NCI-H1048 (cell line): Measurements from ENCODE around the gene C4A.
"Not testable (repeated sequence)": the region's sequence is repeated elsewhere in the genome, so short reads cannot be mapped to it uniquely, and the experiment has no call there.

Experiments
- DNase-seq: peaks from one replicate; lab custom pipeline; 2025; lab: John Stamatoyannopoulos, UW

C4A gene

DNA sequence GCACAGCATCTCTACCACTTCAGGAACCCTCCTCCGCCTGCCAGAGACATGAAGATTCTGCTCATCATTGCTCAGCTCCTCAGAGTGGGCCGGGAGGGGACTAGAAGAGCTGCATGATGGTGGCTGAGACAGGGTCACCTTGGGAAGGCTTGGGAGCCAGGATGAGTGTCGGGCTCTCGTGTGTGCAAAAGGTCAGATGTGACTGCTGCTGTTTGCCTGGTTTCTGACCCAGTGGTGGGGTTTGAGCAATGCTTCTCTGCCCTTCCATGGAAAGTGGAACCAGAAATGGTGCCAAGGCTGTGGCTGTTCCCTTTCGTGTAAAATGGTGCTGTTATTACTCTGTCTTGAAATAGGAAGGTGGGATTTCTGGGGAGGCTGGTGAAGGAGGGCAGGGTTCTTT lies 859 bp upstream of the C4A start:
- not testable (repeated sequence) for DNase-seq

GRCh38 chr6:31989363-31989762 lies 7.5 kb downstream of the C4A start:
- DNase-seq: not testable (repeated sequence)

GRCh38 chr6:31994421-31994820 lies 12.6 kb downstream of the C4A start:
- not testable (repeated sequence) for DNase-seq

DNA sequence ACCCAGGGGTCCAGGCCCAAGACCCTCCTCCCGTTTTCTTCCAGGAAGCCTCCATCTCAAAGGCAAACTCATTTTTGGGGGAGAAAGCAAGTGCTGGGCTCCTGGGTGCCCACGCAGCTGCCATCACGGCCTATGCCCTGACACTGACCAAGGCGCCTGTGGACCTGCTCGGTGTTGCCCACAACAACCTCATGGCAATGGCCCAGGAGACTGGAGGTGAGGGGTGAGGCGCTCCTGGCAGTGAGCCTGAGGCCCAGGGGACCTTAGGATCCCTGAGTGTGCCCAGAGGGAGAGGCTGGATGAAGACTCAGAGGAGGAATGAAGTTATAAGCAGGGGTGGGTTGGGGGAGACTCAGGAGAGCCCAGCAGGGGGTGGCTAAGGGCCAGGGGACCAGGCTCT lies 14.5 kb downstream of the C4A start:
- DNase-seq: not testable (repeated sequence)

DNA sequence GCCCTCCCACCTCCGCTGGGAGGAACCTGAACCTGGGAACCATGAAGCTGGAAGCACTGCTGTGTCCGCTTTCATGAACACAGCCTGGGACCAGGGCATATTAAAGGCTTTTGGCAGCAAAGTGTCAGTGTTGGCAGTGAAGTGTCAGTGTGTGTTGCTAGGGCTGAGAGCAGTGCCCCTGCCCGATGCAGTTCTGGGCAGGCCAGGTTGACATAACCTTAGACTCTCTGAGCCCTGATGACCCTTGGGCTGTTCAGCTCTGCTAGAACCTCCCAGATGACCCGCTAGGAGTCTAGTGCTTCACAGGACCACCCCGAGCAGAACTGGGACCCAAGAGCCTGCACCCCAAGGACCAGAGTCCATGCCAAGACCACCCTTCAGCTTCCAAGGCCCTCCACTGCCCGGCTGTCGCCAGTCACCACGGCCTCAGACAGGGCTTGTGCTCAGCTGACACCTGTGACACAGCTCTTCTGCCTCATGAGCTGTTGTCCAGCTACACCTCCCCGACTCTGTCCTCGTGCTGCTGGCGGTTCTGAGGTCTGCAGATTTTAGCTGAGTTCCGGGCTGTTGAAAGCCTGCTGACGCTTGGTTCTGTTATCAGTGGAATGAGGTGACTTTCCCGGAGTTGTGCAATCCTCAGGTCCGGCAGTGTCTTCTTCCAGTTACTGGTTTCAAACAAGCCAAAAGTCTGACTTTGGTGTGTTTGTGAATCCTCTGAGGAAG lies 20.9 kb downstream of the C4A start:
- DNase-seq: not testable (repeated sequence)

DNA sequence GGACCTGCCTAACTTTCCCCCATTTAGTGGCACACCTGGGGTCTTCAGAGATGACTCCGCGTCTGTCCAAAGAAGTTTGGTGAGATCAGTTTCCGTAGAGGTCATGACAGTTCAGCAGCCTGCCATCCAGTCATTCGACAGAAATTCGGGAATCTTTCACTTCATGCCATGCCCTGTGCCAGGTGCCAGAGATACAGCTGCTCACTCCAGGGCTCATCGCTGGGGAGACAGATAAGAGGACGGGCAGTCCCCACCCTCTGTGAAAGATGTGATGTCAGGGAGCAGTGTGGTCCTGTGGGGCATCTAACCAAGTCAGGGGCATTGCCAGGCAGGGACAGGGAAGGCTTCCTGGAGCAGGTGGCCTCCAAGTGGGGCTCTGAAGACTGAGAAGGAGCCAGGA lies 21.4 kb downstream of the C4A start:
- not testable (repeated sequence) for DNase-seq

DNA sequence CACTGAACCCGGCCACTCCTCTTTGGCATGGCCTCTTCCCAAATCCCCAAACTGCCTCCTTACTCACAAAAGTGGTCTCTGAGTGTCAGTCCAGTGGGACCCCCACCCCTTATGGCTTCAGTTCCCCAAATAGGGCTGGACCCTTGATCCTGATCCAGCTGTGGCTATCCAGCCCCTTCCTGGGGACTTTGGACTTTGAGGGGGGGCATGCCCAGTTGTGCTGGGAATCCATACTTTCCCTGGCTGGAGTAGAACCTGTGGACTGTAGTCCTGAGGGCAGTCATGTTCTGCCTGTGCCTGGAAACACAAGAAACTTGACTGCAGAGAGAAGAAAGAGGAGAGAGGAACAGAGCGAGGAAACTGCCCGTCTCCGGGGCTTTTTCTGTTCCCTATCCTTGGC lies 22.5 kb downstream of the C4A start:
- DNase-seq: not testable (repeated sequence)

DNA sequence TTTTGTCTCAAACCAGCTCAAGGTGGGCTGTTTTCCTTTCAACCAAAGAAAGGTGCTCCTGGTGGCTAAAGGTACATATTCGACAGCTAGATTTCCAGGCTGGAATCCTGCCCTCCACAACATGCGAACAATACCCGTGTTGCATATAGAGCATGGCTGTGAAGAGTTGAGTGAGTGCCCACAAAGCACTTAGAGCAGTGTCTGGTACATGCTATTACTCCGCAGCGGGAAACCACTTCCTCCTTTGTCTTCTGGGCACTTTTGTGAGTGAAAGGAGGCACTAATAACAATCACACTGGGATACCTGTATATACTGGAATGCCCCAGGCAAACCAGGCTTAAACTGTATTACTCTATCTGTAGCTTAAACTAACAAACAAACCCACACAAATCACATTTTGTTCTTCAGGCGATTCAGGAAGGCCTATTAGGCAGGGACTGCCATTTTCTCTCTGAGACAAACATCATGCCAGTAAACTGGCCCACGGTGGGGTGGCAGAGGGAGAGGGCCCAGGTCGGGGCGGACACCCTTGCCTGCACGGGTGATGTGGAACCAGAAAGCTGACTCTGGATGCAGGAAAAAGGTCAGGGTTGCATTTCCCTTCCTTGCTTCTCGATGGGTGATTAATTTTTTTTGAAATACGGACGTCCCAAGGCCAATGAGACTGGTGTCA lies 23.1 kb downstream of the C4A start:
- DNase-seq: not testable (repeated sequence)

DNA sequence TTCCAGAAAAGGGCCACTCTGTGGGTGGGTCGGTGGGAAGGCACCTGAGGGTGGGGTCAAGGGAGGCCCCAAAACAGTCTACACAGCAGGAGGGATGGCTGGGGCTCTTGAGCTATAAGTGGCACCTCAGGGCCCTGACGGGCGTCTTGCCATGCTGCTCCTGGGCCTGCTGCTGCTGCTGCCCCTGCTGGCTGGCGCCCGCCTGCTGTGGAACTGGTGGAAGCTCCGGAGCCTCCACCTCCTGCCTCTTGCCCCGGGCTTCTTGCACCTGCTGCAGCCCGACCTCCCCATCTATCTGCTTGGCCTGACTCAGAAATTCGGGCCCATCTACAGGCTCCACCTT lies 23.7 kb downstream of the C4A start:
- DNase-seq: not testable (repeated sequence)

DNA sequence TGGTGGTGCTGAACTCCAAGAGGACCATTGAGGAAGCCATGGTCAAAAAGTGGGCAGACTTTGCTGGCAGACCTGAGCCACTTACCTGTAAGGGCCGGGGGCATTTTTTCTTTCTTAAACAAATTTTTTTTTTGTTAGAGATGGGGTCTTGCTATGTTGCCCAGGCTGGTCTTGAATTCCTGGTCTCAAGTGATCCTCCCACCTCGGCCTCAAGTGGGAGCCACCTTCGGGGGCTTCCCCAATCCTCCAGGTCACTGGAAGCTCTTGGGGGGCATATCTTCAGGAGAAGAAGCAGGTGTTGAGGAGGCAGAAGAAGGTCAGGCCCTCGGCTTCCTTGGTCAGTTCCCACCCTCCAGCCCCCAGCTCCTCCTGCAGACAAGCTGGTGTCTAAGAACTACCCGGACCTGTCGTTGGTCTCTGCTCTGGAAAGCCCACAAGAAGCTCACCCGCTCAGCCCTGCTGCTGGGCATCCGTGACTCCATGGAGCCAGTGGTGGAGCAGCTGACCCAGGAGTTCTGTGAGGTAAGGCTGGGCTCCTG lies 24.2 kb downstream of the C4A start:
- not testable (repeated sequence) for DNase-seq

GRCh38 chr6:32007086-32007485 lies 25.2 kb downstream of the C4A start:
- DNase-seq: not testable (repeated sequence)

DNA sequence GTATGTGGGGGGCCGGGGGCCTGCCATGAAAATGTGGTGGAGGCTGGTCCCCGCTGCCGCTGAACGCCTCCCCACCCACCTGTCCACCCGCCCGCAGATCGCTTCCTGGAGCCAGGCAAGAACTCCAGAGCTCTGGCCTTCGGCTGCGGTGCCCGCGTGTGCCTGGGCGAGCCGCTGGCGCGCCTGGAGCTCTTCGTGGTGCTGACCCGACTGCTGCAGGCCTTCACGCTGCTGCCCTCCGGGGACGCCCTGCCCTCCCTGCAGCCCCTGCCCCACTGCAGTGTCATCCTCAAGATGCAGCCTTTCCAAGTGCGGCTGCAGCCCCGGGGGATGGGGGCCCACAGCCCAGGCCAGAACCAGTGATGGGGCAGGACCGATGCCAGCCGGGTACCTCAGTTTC lies 26.2 kb downstream of the C4A start:
- not testable (repeated sequence) for DNase-seq

- DNase-seq: not testable (repeated sequence)
Observed at GRCh38 chr6:32008616-32009015, 26.8 kb downstream of the C4A start.

- not testable (repeated sequence) for DNase-seq
Observed at GRCh38 chr6:32009537-32009936, 27.7 kb downstream of the C4A start.

DNA sequence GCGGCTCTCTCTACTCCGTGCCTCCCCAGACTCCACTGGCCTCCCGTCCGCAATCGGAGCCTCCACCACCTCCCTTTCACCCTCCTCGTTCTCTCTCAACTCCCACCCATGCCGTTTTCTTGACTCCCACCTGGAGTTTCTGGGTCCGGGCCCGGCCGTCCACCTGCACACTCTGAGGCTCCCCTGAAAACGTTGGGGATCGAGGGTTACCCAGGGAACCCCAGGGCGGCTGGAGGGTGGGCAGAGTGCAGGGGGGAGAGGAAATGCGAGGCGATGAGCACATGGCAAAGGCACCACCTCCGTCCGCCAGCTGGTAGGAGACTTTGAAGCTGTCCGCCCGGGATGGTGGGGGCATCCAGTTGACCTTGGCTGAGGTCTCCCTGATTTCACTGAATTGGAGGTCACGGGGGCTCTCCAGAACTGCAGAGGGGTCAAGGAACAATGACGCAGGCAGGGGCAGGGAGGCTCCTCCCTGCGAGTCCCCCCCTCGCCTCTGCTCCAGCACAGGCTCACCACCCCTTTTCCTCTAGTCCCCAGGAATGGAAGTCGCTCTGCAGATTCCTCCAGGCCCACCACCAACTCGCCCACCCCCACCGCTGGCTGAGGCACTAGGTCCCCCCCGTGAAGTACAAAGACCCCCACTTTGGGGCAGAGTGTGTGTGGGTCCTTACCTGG lies 29.1 kb downstream of the C4A start:
- DNase-seq: not testable (repeated sequence)

DNA sequence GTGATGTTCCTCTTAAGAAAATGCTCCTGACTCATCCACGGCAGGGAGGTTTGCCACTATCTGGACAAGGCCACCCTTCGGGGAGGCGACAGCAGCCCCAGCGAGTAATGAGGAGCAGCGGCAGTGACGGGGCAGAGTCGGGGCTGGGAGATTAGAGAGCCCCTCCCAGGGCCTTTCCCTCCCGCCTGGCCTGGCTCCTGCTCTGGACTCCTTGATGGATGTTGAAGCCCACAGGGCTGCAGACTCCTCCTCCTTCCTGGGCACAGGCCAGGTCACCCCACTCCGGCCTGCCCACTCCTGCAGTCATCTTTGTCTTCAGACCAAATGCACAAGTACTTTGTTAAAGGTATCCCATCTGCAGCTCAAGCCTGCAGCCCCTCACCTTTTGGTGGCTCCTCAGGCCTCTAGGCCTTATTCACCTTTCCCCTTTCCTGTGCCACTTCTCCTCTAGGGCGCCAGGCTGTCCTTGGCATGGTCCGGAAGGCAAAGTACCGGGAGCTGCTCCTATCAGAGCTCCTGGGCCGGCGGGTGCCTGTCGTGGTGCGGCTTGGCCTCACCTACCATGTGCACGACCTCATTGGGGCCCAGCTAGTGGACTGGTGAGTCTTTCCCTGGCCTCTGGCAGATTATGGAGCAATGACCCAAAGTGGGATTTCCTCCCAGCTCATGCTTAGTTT lies 31.2 kb downstream of the C4A start:
- not testable (repeated sequence) for DNase-seq

GRCh38 chr6:32013738-32014137 lies 31.9 kb downstream of the C4A start:
- not testable (repeated sequence) for DNase-seq

DNA sequence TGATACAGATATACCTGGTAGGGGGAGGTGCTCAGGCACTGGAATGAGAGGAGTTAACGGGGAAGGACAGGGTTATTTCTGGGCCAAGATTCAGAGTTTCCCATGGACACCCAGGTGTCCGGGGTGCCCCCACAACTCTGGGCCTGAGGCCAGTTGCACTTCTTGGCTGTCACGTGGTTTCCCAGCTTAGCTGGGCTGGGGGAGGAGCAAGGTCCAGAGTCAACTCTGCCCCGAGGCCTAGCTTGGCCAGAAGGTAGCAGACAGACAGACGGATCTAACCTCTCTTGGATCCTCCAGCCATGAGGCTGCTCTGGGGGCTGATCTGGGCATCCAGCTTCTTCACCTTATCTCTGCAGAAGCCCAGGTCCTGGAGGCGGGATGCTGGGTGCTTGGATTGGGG lies 32.7 kb downstream of the C4A start, which contains the start of gene C4B:
Gene C4B (plus strand): TSS at position 249 of the 400 bp plus-strand sequence. CDS start 51 bp downstream, at position 300.
- DNase-seq: not testable (repeated sequence)

DNA sequence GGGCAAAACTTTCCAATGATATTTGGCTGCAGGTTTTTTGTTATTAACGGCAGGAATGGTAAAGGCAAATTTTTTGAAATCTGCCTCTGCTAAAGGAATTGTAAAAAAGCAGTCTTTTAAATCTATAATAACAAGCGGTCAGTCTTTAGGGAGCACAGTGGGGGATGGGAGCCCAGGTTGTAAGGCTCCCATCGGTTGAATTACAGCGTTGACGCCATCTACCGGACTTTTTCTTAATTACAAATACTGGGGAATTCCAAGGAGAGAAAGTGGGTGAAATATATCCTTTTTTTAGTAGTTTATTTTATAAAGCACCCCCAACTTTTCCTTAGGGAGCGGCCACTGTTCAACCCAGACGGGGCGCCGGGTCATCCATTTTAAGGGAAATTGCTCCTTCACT lies 40.2 kb downstream of the C4A start:
- not testable (repeated sequence) for DNase-seq

- DNase-seq: not testable (repeated sequence)
Observed at GRCh38 chr6:32028631-32029030, 46.8 kb downstream of the C4A start.

DNA sequence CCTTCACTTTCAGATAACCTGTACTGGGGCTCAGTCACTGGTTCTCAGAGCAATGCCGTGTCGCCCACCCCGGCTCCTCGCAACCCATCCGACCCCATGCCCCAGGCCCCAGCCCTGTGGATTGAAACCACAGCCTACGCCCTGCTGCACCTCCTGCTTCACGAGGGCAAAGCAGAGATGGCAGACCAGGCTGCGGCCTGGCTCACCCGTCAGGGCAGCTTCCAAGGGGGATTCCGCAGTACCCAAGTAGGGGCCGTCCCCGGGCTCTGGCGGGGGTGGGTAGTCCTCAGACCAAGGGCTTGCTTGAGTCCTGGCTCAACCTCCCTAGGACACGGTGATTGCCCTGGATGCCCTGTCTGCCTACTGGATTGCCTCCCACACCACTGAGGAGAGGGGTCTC lies 47.7 kb downstream of the C4A start:
- DNase-seq: not testable (repeated sequence)
